Esophagus squamous epithelium (tissue), 5 donors: ENCODE measurements around the gene NELL1. TPM values are rescaled to one million over a fixed set of nuclear protein-coding genes. Genes with fewer than 3 reads are reported as not detected.

Experiments
- DNase-seq: peaks from one replicate; lab custom pipeline; 2025; lab: John Stamatoyannopoulos, UW
- H3K27ac ChIP-seq, 4 donors: fragments of 200-600 bp; sonication (generic); one replicate each; pipeline ENCODE4 v1.5.1; 2016 to 2019; ENCODE audit warnings: mild to moderate bottlenecking in 1 of 4
- H3K27me3 ChIP-seq, 4 donors: fragments of 200-600 bp; sonication (generic); 1 replicate in 3 of 4; 2 replicates in 1 of 4; pipeline versions ENCODE4 v1.5.1 to v1.6.0; 2017 to 2021; ENCODE audit warnings: antibody characterized with exemption in 1 of 4
- H3K36me3 ChIP-seq, 3 donors: fragments of 200-600 bp; sonication (generic); one replicate each; pipeline ENCODE4 v1.5.1; 2016 to 2019
- H3K4me1 ChIP-seq, 3 donors: fragments of 200-600 bp; sonication (generic); one replicate each; pipeline ENCODE4 v1.5.1; 2017 to 2019
- H3K4me3 ChIP-seq, 4 donors: fragments of 200-600 bp; sonication (generic); 1 replicate in 3 of 4; 2 replicates in 1 of 4; pipeline ENCODE4 v1.5.1; 2016 to 2019; ENCODE audit warnings: mild to moderate bottlenecking in 2 of 4, moderate library complexity in 1 of 4
- H3K9me3 ChIP-seq, 3 donors: fragments of 200-600 bp; sonication (generic); one replicate each; pipeline ENCODE4 v1.5.1; 2016 to 2019
- POLR2A ChIP-seq, 4 donors: fragments of 450-650 bp; IDR thresholded peaks; one replicate each; pipeline ENCODE4 v1.6.1; 2017; ENCODE audit warnings: antibody characterized with exemption in 4 of 4, mild to moderate bottlenecking in 4 of 4, moderate library complexity in 3 of 4
- WGBS, 2 donors: methylation state at CpG; one replicate each; pipeline ENCODE4 v1.1.5; 2018; 5-methylcytosine and 5-hydroxymethylcytosine counted together
- intact Hi-C: fragments of 100-400 bp; cut with DNase I; formaldehyde crosslinking; loops from one replicate; pipeline ENCODE4 v1.15.0; 2022
- total RNA-seq, 4 donors: library from RNA; depleted of rRNA; stranded (reverse); fragments of >200 nt; gene quantifications; one replicate each; pipeline ENCODE4 v1.1.0, GENCODE V29; 2016
- TF ChIP-seq, protein P1 (sequence below), 6 experiments: fragments of 450-650 bp in 4 of 6; fragments of 200-600 bp in 2 of 6; sonication (generic) in 2 of 6; IDR thresholded peaks; one replicate each; pipeline ENCODE4 v1.5.1; 2016 to 2019; ENCODE audit warnings: antibody characterized with exemption in 6 of 6, mild to moderate bottlenecking in 4 of 6, moderate library complexity in 4 of 6
- donor health status: DM: yes; HTN: yes; CAD: no.

NELL1 gene
- total RNA-seq, 4 donors from 2014 or later: 1.5 TPM; not detected in 3

DNA sequence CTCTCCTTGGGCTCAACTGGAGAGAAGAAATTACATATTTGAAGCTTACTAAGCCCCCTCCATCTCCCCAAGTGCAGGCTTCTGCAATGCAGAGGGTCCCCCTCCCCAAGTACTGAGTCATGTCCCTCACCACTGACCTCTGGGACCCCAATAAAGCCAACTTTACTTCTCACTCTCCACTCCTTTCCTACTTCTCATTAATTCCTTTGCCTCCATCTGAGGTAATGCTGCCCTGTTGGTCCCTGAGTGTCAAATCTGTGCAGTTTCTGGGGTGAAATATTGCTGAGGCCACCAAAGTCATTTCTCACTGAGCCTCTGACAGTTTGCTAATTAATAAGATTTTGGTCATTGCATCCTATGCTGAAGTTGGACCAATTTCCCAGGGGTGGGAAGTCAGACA is 101.6 kb downstream of the NELL1 start:
- no peak for DNase-seq
- no peaks in the 10 kb centered on the region for H3K9me3 ChIP-seq
- no peaks in the 10 kb centered on the region for H3K4me1 ChIP-seq
- intact Hi-C loops: no loop called here
- no peaks in the 10 kb centered on the region for H3K36me3 ChIP-seq
- H3K4me3 ChIP-seq: no peak overlapping the region
- H3K27ac ChIP-seq: no peak overlapping the region
- H3K27me3 ChIP-seq: no peaks in the 10 kb centered on the region
- TF ChIP-seq, protein P1, sequence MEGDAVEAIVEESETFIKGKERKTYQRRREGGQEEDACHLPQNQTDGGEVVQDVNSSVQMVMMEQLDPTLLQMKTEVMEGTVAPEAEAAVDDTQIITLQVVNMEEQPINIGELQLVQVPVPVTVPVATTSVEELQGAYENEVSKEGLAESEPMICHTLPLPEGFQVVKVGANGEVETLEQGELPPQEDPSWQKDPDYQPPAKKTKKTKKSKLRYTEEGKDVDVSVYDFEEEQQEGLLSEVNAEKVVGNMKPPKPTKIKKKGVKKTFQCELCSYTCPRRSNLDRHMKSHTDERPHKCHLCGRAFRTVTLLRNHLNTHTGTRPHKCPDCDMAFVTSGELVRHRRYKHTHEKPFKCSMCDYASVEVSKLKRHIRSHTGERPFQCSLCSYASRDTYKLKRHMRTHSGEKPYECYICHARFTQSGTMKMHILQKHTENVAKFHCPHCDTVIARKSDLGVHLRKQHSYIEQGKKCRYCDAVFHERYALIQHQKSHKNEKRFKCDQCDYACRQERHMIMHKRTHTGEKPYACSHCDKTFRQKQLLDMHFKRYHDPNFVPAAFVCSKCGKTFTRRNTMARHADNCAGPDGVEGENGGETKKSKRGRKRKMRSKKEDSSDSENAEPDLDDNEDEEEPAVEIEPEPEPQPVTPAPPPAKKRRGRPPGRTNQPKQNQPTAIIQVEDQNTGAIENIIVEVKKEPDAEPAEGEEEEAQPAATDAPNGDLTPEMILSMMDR (IDR thresholded peaks at IDR 0.05): no peak
- no peak for TF ChIP-seq POLR2A (IDR thresholded peaks at IDR 0.05)

DNA sequence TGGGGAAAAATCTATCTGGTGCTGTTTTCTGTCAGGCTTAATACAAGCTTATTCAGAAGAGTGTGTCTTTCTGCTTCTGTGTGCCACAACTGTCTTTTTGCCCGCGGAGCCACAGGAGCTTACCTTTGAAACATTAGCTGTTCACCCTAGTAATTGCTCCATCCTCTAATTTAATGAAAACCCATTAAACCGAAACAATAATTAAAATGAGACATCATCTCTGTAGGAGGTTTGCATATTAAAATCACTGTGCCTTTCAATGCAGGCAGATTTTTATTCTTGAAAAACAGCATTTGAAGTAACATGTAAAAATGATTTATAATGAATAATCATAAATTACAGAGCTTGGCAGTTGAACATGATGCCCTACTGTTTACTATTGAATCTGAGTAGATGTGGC is 102.3 kb downstream of the NELL1 start:
- H3K27ac ChIP-seq: no peak overlapping the region
- TF ChIP-seq, protein P1 (IDR thresholded peaks at IDR 0.05): no peak
- TF ChIP-seq POLR2A (IDR thresholded peaks at IDR 0.05): no peak
- no peaks in the 10 kb centered on the region for H3K9me3 ChIP-seq
- DNase-seq: no peak
- no peak overlapping the region for H3K4me3 ChIP-seq
- H3K27me3 ChIP-seq: no peaks in the 10 kb centered on the region
- WGBS, 2 donors: 81 to 85% methylated on average over 3 of the region's 3 CpGs
- H3K4me1 ChIP-seq: no peaks in the 10 kb centered on the region
- H3K36me3 ChIP-seq: no peaks in the 10 kb centered on the region
- intact Hi-C loops: no loop called here

DNA sequence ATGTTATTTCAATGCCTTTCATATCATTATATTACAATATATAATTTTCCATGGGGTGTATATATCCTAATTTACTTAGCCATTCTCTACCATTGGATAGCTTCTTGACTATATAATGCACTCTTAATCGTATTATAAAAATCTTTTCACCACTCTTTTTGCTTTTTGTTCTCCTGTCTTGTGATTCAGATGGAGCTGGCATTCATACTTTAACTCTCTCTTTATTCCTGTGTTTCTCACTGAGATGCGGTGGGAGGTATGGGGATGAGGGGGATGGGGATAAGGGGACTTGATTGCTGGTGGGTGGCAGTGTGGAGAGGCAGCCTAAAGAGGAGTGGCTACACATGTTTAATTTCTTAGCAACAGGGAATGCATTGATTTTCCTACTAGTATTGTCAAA is 105.9 kb downstream of the NELL1 start:
- DNase-seq: no peak
- Histone ChIP-seq H3K27me3 (no peaks in the 10 kb centered on the region), H3K9me3 (no peaks in the 10 kb centered on the region), H3K36me3 (no peaks in the 10 kb centered on the region), H3K27ac (no peak overlapping the region), H3K4me3 (no peak overlapping the region), H3K4me1 (no peaks in the 10 kb centered on the region)
- intact Hi-C loops: no loop called here
- WGBS, 2 donors: 51 to 58% methylated on average over 2 of the region's 2 CpGs
- TF ChIP-seq POLR2A (IDR thresholded peaks at IDR 0.05): no peak
- TF ChIP-seq, protein P1 (IDR thresholded peaks at IDR 0.05): no peak

DNA sequence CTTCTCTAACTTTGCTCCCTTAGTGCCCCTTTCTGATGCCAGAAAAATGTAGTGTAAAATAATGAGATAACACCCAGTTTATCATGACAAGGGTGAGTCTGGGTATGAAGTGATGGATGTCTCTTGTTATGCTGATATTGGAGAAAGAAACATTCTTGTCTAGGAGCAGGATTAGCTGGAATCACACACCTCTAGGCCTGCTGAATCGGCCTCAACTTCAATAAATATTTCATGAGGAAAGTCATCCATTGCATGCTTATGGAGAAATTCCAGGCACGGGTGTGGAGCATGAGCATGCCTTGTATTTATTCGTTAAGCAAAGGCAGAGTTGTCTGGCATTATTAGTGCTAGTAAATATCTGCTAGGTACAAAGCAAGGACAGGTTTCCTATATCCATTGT is 113.4 kb downstream of the NELL1 start:
- no peak for DNase-seq
- no peak for TF ChIP-seq POLR2A (IDR thresholded peaks at IDR 0.05)
- TF ChIP-seq, protein P1 (IDR thresholded peaks at IDR 0.05): no peak
- Histone ChIP-seq H3K9me3 (no peaks in the 10 kb centered on the region), H3K36me3 (no peaks in the 10 kb centered on the region), H3K27ac (no peak overlapping the region), H3K4me1 (no peaks in the 10 kb centered on the region), H3K4me3 (no peak overlapping the region), H3K27me3 (no peaks in the 10 kb centered on the region)
- 47% methylated on average over 3 of the region's 3 CpGs for WGBS, 2 donors
- intact Hi-C loops: no loop called here

DNA sequence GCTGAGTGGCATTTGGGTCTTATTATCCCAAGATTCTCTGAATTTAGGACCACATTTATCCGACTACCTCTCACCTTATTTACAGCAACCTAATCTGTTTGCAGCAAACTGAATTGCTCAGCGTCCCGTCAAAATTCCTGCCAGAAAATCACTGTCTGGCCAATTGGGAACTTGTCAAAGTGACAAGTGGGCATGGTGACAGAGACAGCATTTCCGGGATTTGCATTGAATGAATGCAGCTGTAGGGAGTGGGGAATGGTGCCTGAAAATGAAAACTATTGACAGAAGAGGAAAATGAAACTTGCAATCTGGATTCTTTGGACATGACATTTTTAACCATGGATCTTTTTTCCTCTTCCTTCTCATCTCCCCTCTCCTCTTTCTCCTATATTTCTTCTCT is 113.8 kb downstream of the NELL1 start:
- TF ChIP-seq, protein P1 (IDR thresholded peaks at IDR 0.05): no peak
- TF ChIP-seq POLR2A (IDR thresholded peaks at IDR 0.05): no peak
- no peak overlapping the region for H3K27ac ChIP-seq
- H3K36me3 ChIP-seq: no peaks in the 10 kb centered on the region
- DNase-seq: no peak
- H3K27me3 ChIP-seq: no peaks in the 10 kb centered on the region
- WGBS, 2 donors: 50 to 54% methylated on average over 4 of the region's 4 CpGs
- intact Hi-C loops: no loop called here
- H3K9me3 ChIP-seq: no peaks in the 10 kb centered on the region
- no peak overlapping the region for H3K4me3 ChIP-seq
- H3K4me1 ChIP-seq: no peaks in the 10 kb centered on the region
